Measurements from ENCODE around the gene ACO1.

GRCh38 chr9:32456564-32456963 is 72.1 kb downstream of the ACO1 start:
- no peak for TF ChIP-seq CTCF (IDR thresholded peaks at IDR 0.05)
- TF ChIP-seq POLR2A (IDR thresholded peaks at IDR 0.05): no peak

All from thyroid gland (tissue), 4 donors.